ENCODE data around the gene CBR1.
"Not testable (repeated sequence)": the region's sequence is repeated elsewhere in the genome, so short reads cannot be mapped to it uniquely, and the experiment has no call there.

Gene CBR1

GRCh38 chr21:36082237-36082664, 12.4 kb downstream of the CBR1 start:
- FAIRE-seq, result no peak

GRCh38 chr21:36087362-36088138, 17.7 kb downstream of the CBR1 start:
- no peak for FAIRE-seq

GRCh38 chr21:36089946-36090345, 20.1 kb downstream of the CBR1 start:
- no peak for FAIRE-seq

GRCh38 chr21:36092681-36093080, 22.9 kb downstream of the CBR1 start:
- FAIRE-seq, result no peak

GRCh38 chr21:36093512-36093911, 23.7 kb downstream of the CBR1 start:
- no peak for FAIRE-seq

GRCh38 chr21:36096398-36097290, 26.8 kb downstream of the CBR1 start:
- no peak for FAIRE-seq

GRCh38 chr21:36097427-36098181, 27.8 kb downstream of the CBR1 start:
- no peak for FAIRE-seq

- FAIRE-seq, result no peak
Measured at GRCh38 chr21:36098182-36098532, 28.3 kb downstream of the CBR1 start.

GRCh38 chr21:36099000-36099399, 29.2 kb downstream of the CBR1 start:
- no peak for FAIRE-seq

GRCh38 chr21:36099695-36100211, 29.9 kb downstream of the CBR1 start:
- not testable (repeated sequence) for FAIRE-seq

GRCh38 chr21:36100971-36101641, 31.3 kb downstream of the CBR1 start:
- FAIRE-seq, result no peak

GRCh38 chr21:36103434-36103833, 33.6 kb downstream of the CBR1 start:
- no peak for FAIRE-seq

- FAIRE-seq, result no peak
Measured at GRCh38 chr21:36104317-36105300, 34.8 kb downstream of the CBR1 start.

GRCh38 chr21:36105327-36105842, 35.6 kb downstream of the CBR1 start:
- FAIRE-seq, result no peak

- FAIRE-seq, result no peak
Measured at GRCh38 chr21:36109868-36110267, 40.0 kb downstream of the CBR1 start.

GRCh38 chr21:36111238-36111637, 41.4 kb downstream of the CBR1 start:
- no peak for FAIRE-seq

GRCh38 chr21:36113647-36114428, 44.0 kb downstream of the CBR1 start:
- FAIRE-seq, result no peak

- no peak for FAIRE-seq
Measured at GRCh38 chr21:36115138-36115730, 45.4 kb downstream of the CBR1 start.

- FAIRE-seq, result no peak
Measured at GRCh38 chr21:36117286-36117741, 47.5 kb downstream of the CBR1 start.
